Activated naive CD8-positive, alpha-beta T cell treated with anti-CD3 and anti-CD28 coated beads for 36 hours (primary cell): ENCODE results near the gene CNTNAP1. TPM values are rescaled to one million over a fixed set of nuclear protein-coding genes. Genes with fewer than 3 reads are reported as not detected.
A peak's percentile ranks its signal among the peaks of the same experiment; 100 is the strongest.
"Not testable (repeated sequence)": the region's sequence is repeated elsewhere in the genome, so short reads cannot be mapped to it uniquely, and the experiment has no call there.

Experiments
- DNase-seq: peaks from one replicate; pipeline ENCODE4 v3.0.0; 2021
- H3K27ac Mint-ChIP-seq: one replicate; pipeline ENCODE4 v1.8.0; 2022; ENCODE audit warnings: mild to moderate bottlenecking, moderate library complexity, mixed read lengths
- H3K27me3 Mint-ChIP-seq: one replicate; pipeline ENCODE4 v1.8.0; 2022; ENCODE audit warnings: mild to moderate bottlenecking, mixed read lengths
- H3K36me3 Mint-ChIP-seq: one replicate; pipeline ENCODE4 v1.8.0; 2021; ENCODE audit warnings: mild to moderate bottlenecking, mixed read lengths
- H3K4me1 Mint-ChIP-seq: one replicate; pipeline ENCODE4 v1.8.0; 2021; ENCODE audit warnings: mixed read lengths
- H3K4me3 Mint-ChIP-seq: one replicate; pipeline ENCODE4 v1.8.0; 2022; ENCODE audit warnings: mild to moderate bottlenecking, moderate library complexity, mixed read lengths
- H3K9me3 Mint-ChIP-seq: one replicate; pipeline ENCODE4 v1.8.0; 2022; ENCODE audit warnings: mixed read lengths
- total RNA-seq, 2 experiments: library from RNA; stranded (reverse); gene quantifications; one replicate each; pipeline ENCODE4 v1.2.3, GENCODE V29; 2021

Gene CNTNAP1
- total RNA-seq, result under 1 TPM; 0.68 to 0.70 TPM

GRCh38 chr17:42681976-42682721, at the start of gene CNTNAP1:
CNTNAP1 (plus strand) TSS chr17:42682531; CDS start chr17:42682830, 299 bp downstream.
- Mint-ChIP-seq H3K36me3 (no peaks in the 10 kb centered on the region), H3K4me3 (peak within 1 kb of the TSS; percentile 73), H3K4me1 (peaks cover 50% of the 10 kb centered on the region), H3K27ac (peak within 1 kb of the TSS; percentile 48), H3K27me3 (peaks cover 45% of the 10 kb centered on the region), H3K9me3 (no peaks in the 10 kb centered on the region)
- peak; percentile 43 for DNase-seq

- Mint-ChIP-seq H3K4me1 (no peaks in the 10 kb centered on the region), H3K27me3 (peaks cover 4% of the 10 kb centered on the region), H3K27ac (no peak overlapping the region), H3K9me3 (no peaks in the 10 kb centered on the region), H3K4me3 (no peak overlapping the region), H3K36me3 (no peaks in the 10 kb centered on the region)
- no peak for DNase-seq
Observed at GRCh38 chr17:42632949-42633444, 49.3 kb upstream of the CNTNAP1 start.

GRCh38 chr17:42639525-42640113, 42.7 kb upstream of the CNTNAP1 start:
- Mint-ChIP-seq H3K36me3 (no peaks in the 10 kb centered on the region), H3K4me3 (no peak overlapping the region), H3K27ac (no peak overlapping the region), H3K27me3 (peaks cover 9% of the 10 kb centered on the region), H3K9me3 (no peaks in the 10 kb centered on the region), H3K4me1 (no peaks in the 10 kb centered on the region)
- DNase-seq, result no peak

- Mint-ChIP-seq H3K4me3 (no peak overlapping the region), H3K27ac (no peak overlapping the region), H3K4me1 (no peaks in the 10 kb centered on the region), H3K9me3 (no peaks in the 10 kb centered on the region), H3K27me3 (peaks cover 9% of the 10 kb centered on the region), H3K36me3 (no peaks in the 10 kb centered on the region)
- DNase-seq, result no peak
Observed at GRCh38 chr17:42640121-42640520, 42.2 kb upstream of the CNTNAP1 start.

- Mint-ChIP-seq H3K4me1 (no peaks in the 10 kb centered on the region), H3K9me3 (no peaks in the 10 kb centered on the region), H3K36me3 (no peaks in the 10 kb centered on the region), H3K27ac (no peak overlapping the region), H3K4me3 (no peak overlapping the region), H3K27me3 (peaks cover 9% of the 10 kb centered on the region)
- no peak for DNase-seq
Observed at GRCh38 chr17:42642336-42642735, 40.0 kb upstream of the CNTNAP1 start.

GRCh38 chr17:42647778-42648177, 34.6 kb upstream of the CNTNAP1 start:
- no peak overlapping the region for H3K27ac Mint-ChIP-seq
- peaks cover 9% of the 10 kb centered on the region for H3K27me3 Mint-ChIP-seq
- no peaks in the 10 kb centered on the region for H3K36me3 Mint-ChIP-seq
- H3K4me3 Mint-ChIP-seq, result no peak overlapping the region
- H3K9me3 Mint-ChIP-seq, result no peaks in the 10 kb centered on the region
- DNase-seq, result no peak
- peaks cover 5% of the 10 kb centered on the region for H3K4me1 Mint-ChIP-seq

GRCh38 chr17:42651392-42651791, 30.9 kb upstream of the CNTNAP1 start:
- Mint-ChIP-seq H3K4me1 (peaks cover 24% of the 10 kb centered on the region), H3K4me3 (no peak overlapping the region), H3K27ac (no peak overlapping the region), H3K27me3 (peaks cover 22% of the 10 kb centered on the region), H3K36me3 (no peaks in the 10 kb centered on the region), H3K9me3 (no peaks in the 10 kb centered on the region)
- DNase-seq, result no peak

GRCh38 chr17:42653179-42654124, 28.9 kb upstream of the CNTNAP1 start:
- Mint-ChIP-seq H3K36me3 (no peaks in the 10 kb centered on the region), H3K27ac (no peak overlapping the region), H3K4me3 (peak overlapping the region; percentile 15), H3K4me1 (peaks cover 25% of the 10 kb centered on the region), H3K27me3 (peaks cover 22% of the 10 kb centered on the region), H3K9me3 (no peaks in the 10 kb centered on the region)
- no peak for DNase-seq

- H3K4me1 Mint-ChIP-seq, result peaks cover 30% of the 10 kb centered on the region
- no peak for DNase-seq
- H3K36me3 Mint-ChIP-seq, result no peaks in the 10 kb centered on the region
- no peak overlapping the region for H3K4me3 Mint-ChIP-seq
- H3K9me3 Mint-ChIP-seq, result no peaks in the 10 kb centered on the region
- no peak overlapping the region for H3K27ac Mint-ChIP-seq
- H3K27me3 Mint-ChIP-seq, result peaks cover 22% of the 10 kb centered on the region
Observed at GRCh38 chr17:42655528-42655927, 26.8 kb upstream of the CNTNAP1 start.

- no peak for DNase-seq
- Mint-ChIP-seq H3K9me3 (no peaks in the 10 kb centered on the region), H3K27ac (no peak overlapping the region), H3K4me3 (peak overlapping the region; percentile 85), H3K36me3 (no peaks in the 10 kb centered on the region), H3K4me1 (peaks cover 30% of the 10 kb centered on the region), H3K27me3 (peaks cover 15% of the 10 kb centered on the region)
Observed at GRCh38 chr17:42657824-42658588, 24.3 kb upstream of the CNTNAP1 start.

GRCh38 chr17:42659079-42659931, 23.0 kb upstream of the CNTNAP1 start, which contains the start of gene TUBG2:
TUBG2 (plus strand) TSS chr17:42659284; CDS start chr17:42659504, 220 bp downstream.
- Mint-ChIP-seq H3K27ac (peak within 1 kb of the TSS; percentile 74), H3K4me1 (peaks cover 22% of the 10 kb centered on the region), H3K9me3 (no peaks in the 10 kb centered on the region), H3K27me3 (peaks cover 3% of the 10 kb centered on the region), H3K36me3 (no peaks in the 10 kb centered on the region), H3K4me3 (peak within 1 kb of the TSS; percentile 85)
- peak; percentile 83 for DNase-seq

- H3K27ac Mint-ChIP-seq, H3K9me3 Mint-ChIP-seq, DNase-seq, H3K27me3 Mint-ChIP-seq, H3K36me3 Mint-ChIP-seq: not testable (repeated sequence)
- Mint-ChIP-seq H3K4me1 (peaks cover 18% of the 10 kb centered on the region), H3K4me3 (peak overlapping the region; percentile 35)
Observed at GRCh38 chr17:42659932-42660274, 22.4 kb upstream of the CNTNAP1 start.

- peaks cover 16% of the 10 kb centered on the region for H3K4me1 Mint-ChIP-seq
- no peaks in the 10 kb centered on the region for H3K27me3 Mint-ChIP-seq
- H3K4me3 Mint-ChIP-seq, result no peak overlapping the region
- DNase-seq, result no peak
- H3K9me3 Mint-ChIP-seq, result no peaks in the 10 kb centered on the region
- H3K36me3 Mint-ChIP-seq, result peaks cover 2% of the 10 kb centered on the region
- H3K27ac Mint-ChIP-seq, result no peak overlapping the region
Observed at GRCh38 chr17:42660692-42661345, 21.5 kb upstream of the CNTNAP1 start.
